GM12872 (cell line): Measurements from ENCODE around the gene MRFAP1L1.

Experiments
- CTCF ChIP-seq: IDR thresholded peaks from 3 replicates; pipeline ENCODE4 v1.5.1; 2011; ENCODE audit warnings: low read depth, mild to moderate bottlenecking, low read length, moderate library complexity; ENCODE audit not compliant: insufficient read depth

MRFAP1L1 gene

GRCh38 chr4:6709230-6710114 is at the start of gene MRFAP1L1:
TSS of gene MRFAP1L1 (minus strand) at chr4:6709865. CDS start at chr4:6709629, 236 bp downstream.
- TF ChIP-seq CTCF, result 0 out of 3 replicates have a peak, but pooled peaks have one; percentile 16

GRCh38 chr4:6758728-6759127 is 49.1 kb upstream of the MRFAP1L1 start:
- TF ChIP-seq CTCF, result no peak

GRCh38 chr4:6755088-6755753 is 45.6 kb upstream of the MRFAP1L1 start:
- TF ChIP-seq CTCF, result no peak

GRCh38 chr4:6754481-6755087 is 44.9 kb upstream of the MRFAP1L1 start:
- no peak for TF ChIP-seq CTCF

- no peak for TF ChIP-seq CTCF
These were observed 44.2 kb upstream of the MRFAP1L1 start for GRCh38 chr4:6753891-6754290.

GRCh38 chr4:6753103-6753560 is 43.5 kb upstream of the MRFAP1L1 start:
- no peak for TF ChIP-seq CTCF

- no peak for TF ChIP-seq CTCF
These were observed 42.8 kb upstream of the MRFAP1L1 start for GRCh38 chr4:6752486-6752829.
